K562 (cell line): ENCODE results near the gene TRAPPC8. TPM values are rescaled to one million over a fixed set of nuclear protein-coding genes. Genes with fewer than 3 reads are reported as not detected.

Experiments
- CREBBP ChIP-seq: IDR thresholded peaks from one replicate; pipeline ENCODE4 v1.6.1; 2012; ENCODE audit warnings: low read depth, mild to moderate bottlenecking, control low read depth, inconsistent platforms, low read length
- CREM ChIP-seq: IDR thresholded peaks from 2 replicates; pipeline ENCODE4 v1.6.1; 2014; ENCODE audit warnings: antibody characterized with exemption, low read depth
- ELF2 ChIP-seq: fragments of 250-450 bp; sonication (Bioruptor Pico); IDR thresholded peaks from 2 replicates; pipeline ENCODE4 v1.5.0; 2021; ENCODE audit warnings: mild to moderate bottlenecking
- FOXA3 ChIP-seq, 2 experiments: fragments of 450-650 bp in 1 of 2; sonication (generic) in 1 of 2; formaldehyde crosslinking; IDR thresholded peaks in 1 of 2; conservative IDR thresholded peaks in 1 of 2; 2 replicates each; pipeline versions ENCODE4 v1.4.0 to v1.8.0; 2020 to 2022; ENCODE audit warnings: mild to moderate bottlenecking in 2 of 2, missing genetic modification reagents in 1 of 2
- GABPA ChIP-seq: fragments of 200-800 bp; sonication (Bioruptor generic); conservative IDR thresholded peaks from 2 replicates; pipeline ENCODE4 v1.6.1; 2016; ENCODE audit warnings: low read depth, missing genetic modification characterization, missing compliant biosample characterization
- GTF2A2 ChIP-seq: IDR thresholded peaks from 2 replicates; pipeline ENCODE4 v1.6.1; 2016; ENCODE audit warnings: mild to moderate bottlenecking, missing genetic modification characterization, missing compliant biosample characterization
- HSF4 ChIP-seq: fragments of 250-450 bp; sonication (Bioruptor Pico); IDR thresholded peaks from 2 replicates; pipeline ENCODE4 v2.1.2; 2022; ENCODE audit warnings: mild to moderate bottlenecking, moderate library complexity, borderline replicate concordance
- MEF2A ChIP-seq: IDR thresholded peaks from 2 replicates; pipeline ENCODE4 v1.6.1; 2011; ENCODE audit warnings: low read depth, mild to moderate bottlenecking, low read length, moderate library complexity; ENCODE audit not compliant: control insufficient read depth
- NR3C1 ChIP-seq: sonication (generic); formaldehyde crosslinking; IDR thresholded peaks from 2 replicates; pipeline ENCODE4 v1.8.1; 2022; ENCODE audit warnings: missing genetic modification reagents
- NRF1 ChIP-seq, 2 experiments: fragments of 450-650 bp; IDR thresholded peaks in 1 of 2; conservative IDR thresholded peaks in 1 of 2; 2 replicates each; pipeline ENCODE4 v1.6.1; 2014; ENCODE audit warnings: mild to moderate bottlenecking in 2 of 2
- POLR2AphosphoS2 ChIP-seq: IDR thresholded peaks from 2 replicates; pipeline ENCODE4 v1.6.1; 2012; ENCODE audit warnings: low read length, improper control_type of control experiment
- POLR2G ChIP-seq: fragments of 200-400 bp; formaldehyde crosslinking; IDR thresholded peaks from 2 replicates; pipeline ENCODE4 v1.6.1; 2017; ENCODE audit warnings: low read depth, mild to moderate bottlenecking, antibody characterized with exemption, low read length, moderate library complexity
- POU5F1 ChIP-seq: fragments of 150-350 bp; IDR thresholded peaks from 2 replicates; pipeline ENCODE4 v1.6.1; 2014; ENCODE audit warnings: borderline replicate concordance, low read length, low read depth, mild to moderate bottlenecking; ENCODE audit not compliant: partially characterized antibody
- RHOXF2B ChIP-seq: fragments of 250-450 bp; sonication (Bioruptor Pico); conservative IDR thresholded peaks from 2 replicates; pipeline ENCODE4 v1.5.1; 2021
- SPI1 ChIP-seq: IDR thresholded peaks from 2 replicates; pipeline ENCODE4 v1.6.1; 2011; ENCODE audit warnings: low read depth, low read length, control low read depth, borderline replicate concordance
- SRSF9 ChIP-seq: fragments of 200-400 bp; formaldehyde crosslinking; IDR thresholded peaks from 2 replicates; pipeline ENCODE4 v1.6.1; 2017; ENCODE audit warnings: low read depth, low read length, borderline replicate concordance
- TBL1XR1 ChIP-seq, 2 experiments: IDR thresholded peaks; 2 replicates each; pipeline ENCODE4 v1.6.1; 2012; ENCODE audit warnings: improper control_type of control experiment in 2 of 2, low read length in 2 of 2, mild to moderate bottlenecking in 1 of 2
- ZNF253 ChIP-seq: fragments of 250-450 bp; sonication (Bioruptor Pico); conservative IDR thresholded peaks from 2 replicates; pipeline ENCODE4 v1.6.1; 2021; ENCODE audit warnings: mild to moderate bottlenecking
- ZNF384 ChIP-seq: IDR thresholded peaks from 2 replicates; pipeline ENCODE4 v1.6.1; 2012; ENCODE audit warnings: low read depth, low read length, improper control_type of control experiment
- ZNF586 ChIP-seq: fragments of 450-650 bp; formaldehyde crosslinking; conservative IDR thresholded peaks from 2 replicates; pipeline ENCODE4 v1.4.0; 2020; ENCODE audit warnings: mild to moderate bottlenecking, moderate library complexity
- ZNF695 ChIP-seq: fragments of 450-650 bp; formaldehyde crosslinking; IDR thresholded peaks from 2 replicates; pipeline ENCODE4 v1.4.0; 2020; ENCODE audit warnings: mild to moderate bottlenecking, moderate library complexity
- polyA plus RNA-seq, 8 experiments: library from polyadenylated mRNA; depleted of rRNA in 4 of 8; stranded (reverse) in 5 of 8; unstranded in 3 of 8; fragments of >200 nt; fragmentation: Nextera tagmentation in 2 of 8; fragmentation: Illumina TruSeq in 1 of 8; extraction: Ambion mirVana in 2 of 8; extraction: Trizol in 1 of 8; gene quantifications; 2 replicates each; pipeline versions ENCODE4 v1.2.1 to v1.2.3, GENCODE V29; 2011 to 2014; ENCODE audit warnings: inconsistent platforms in 1 of 8, missing spikeins in 1 of 8
- total RNA-seq, 7 experiments: library from RNA; depleted of rRNA in 6 of 7; stranded (reverse); fragments of >200 nt in 6 of 7; fragmentation: Illumina TruSeq in 2 of 7; extraction: Trizol in 2 of 7; gene quantifications; 2 replicates each; pipeline versions ENCODE4 v1.2.1 to v1.2.3, GENCODE V29; 2011 to 2021; ENCODE audit warnings: low replicate concordance in 1 of 7
- TF ChIP-seq, protein P1 (sequence below): fragments of 450-650 bp; IDR thresholded peaks from 2 replicates; pipeline ENCODE4 v1.6.1; 2016; ENCODE audit warnings: mild to moderate bottlenecking
- TF ChIP-seq, protein P2 (sequence below): fragments of 250-450 bp; sonication (Bioruptor Pico); IDR thresholded peaks from 2 replicates; pipeline ENCODE4 v1.5.1; 2021; ENCODE audit warnings: mild to moderate bottlenecking
- TF ChIP-seq, protein P3 (sequence below): sonication (generic); formaldehyde crosslinking; IDR thresholded peaks from 2 replicates; pipeline ENCODE4 v1.8.0; 2022; ENCODE audit warnings: mild to moderate bottlenecking, missing genetic modification reagents

Gene TRAPPC8
- total and polyA plus RNA-seq, 9 of the 15 experiments (the other 6 are each of a cell fraction or from before 2014, with no cell fraction given): 20.1 to 111 (median 35.6) TPM

DNA sequence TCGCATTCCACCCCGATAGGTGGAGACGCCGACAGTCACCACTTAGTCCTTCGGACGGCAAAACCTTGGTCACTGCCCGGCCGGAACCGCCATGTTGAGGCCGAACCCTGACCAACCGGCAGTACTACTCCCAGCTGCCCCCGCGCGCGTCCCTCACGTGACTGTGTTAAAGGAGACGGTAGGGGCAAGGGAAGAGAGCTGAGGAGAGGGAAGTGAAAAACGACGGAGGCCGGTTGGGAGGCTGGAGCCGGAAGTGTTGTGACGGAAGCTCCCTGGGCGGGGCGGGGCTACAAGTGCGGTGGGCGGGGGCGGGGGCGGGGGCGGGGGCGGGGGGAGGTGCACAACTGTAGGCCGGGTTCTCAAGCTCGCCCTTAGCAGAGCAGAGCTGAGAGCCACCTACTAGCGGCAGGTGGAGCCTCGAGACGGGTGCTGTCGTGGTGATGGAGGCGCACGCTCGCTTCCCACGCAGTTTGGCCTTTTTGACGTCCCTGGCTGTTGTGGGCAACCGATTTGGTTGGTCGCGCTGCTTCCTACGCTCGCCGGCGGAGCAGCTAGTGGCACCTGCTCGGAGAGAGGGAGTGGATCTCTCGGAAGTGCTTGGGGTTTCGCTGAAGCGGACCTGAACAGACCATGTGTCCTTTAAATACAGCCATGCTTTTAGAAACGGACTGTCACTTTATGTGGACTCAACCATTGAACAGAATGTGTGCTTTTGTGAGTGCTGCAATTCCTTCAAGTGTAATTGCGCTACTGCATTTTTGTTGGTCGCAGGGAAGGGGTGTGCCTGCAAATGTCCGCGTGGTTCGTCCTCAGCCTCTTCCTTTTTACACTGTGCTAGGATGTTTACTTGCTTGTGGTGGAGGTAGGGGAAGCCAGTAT is at the start of gene TRAPPC8 (continued):
- TF ChIP-seq, protein P1, sequence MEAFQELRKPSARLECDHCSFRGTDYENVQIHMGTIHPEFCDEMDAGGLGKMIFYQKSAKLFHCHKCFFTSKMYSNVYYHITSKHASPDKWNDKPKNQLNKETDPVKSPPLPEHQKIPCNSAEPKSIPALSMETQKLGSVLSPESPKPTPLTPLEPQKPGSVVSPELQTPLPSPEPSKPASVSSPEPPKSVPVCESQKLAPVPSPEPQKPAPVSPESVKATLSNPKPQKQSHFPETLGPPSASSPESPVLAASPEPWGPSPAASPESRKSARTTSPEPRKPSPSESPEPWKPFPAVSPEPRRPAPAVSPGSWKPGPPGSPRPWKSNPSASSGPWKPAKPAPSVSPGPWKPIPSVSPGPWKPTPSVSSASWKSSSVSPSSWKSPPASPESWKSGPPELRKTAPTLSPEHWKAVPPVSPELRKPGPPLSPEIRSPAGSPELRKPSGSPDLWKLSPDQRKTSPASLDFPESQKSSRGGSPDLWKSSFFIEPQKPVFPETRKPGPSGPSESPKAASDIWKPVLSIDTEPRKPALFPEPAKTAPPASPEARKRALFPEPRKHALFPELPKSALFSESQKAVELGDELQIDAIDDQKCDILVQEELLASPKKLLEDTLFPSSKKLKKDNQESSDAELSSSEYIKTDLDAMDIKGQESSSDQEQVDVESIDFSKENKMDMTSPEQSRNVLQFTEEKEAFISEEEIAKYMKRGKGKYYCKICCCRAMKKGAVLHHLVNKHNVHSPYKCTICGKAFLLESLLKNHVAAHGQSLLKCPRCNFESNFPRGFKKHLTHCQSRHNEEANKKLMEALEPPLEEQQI: peak; percentile 75; the same call in 1 of the 2 replicates
- TF ChIP-seq SRSF9: no peak
- TF ChIP-seq RHOXF2B (CRISPR knock-in tag): no peak
- TF ChIP-seq NR3C1: no peak
- no peak for TF ChIP-seq CREBBP
- peak; percentile 91 for TF ChIP-seq GABPA (tag)
- no peak for TF ChIP-seq HSF4 (CRISPR knock-in tag)
- TF ChIP-seq, protein P2, sequence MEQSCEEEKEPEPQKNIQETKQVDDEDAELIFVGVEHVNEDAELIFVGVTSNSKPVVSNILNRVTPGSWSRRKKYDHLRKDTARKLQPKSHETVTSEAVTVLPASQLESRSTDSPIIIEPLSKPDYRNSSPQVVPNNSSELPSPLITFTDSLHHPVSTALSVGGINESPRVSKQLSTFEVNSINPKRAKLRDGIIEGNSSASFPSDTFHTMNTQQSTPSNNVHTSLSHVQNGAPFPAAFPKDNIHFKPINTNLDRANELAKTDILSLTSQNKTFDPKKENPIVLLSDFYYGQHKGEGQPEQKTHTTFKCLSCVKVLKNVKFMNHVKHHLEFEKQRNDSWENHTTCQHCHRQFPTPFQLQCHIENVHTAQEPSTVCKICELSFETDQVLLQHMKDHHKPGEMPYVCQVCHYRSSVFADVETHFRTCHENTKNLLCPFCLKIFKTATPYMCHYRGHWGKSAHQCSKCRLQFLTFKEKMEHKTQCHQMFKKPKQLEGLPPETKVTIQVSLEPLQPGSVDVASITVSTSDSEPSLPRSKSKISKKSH: no peak
- peak; percentile 10 to 47; a peak in 1 of 4 replicates for TF ChIP-seq FOXA3 (CRISPR knock-in tag; conservative IDR thresholded peaks at IDR 0.05 in 1 of 2, IDR thresholded peaks at IDR 0.05 in 1 of 2)
- TF ChIP-seq, protein P3, sequence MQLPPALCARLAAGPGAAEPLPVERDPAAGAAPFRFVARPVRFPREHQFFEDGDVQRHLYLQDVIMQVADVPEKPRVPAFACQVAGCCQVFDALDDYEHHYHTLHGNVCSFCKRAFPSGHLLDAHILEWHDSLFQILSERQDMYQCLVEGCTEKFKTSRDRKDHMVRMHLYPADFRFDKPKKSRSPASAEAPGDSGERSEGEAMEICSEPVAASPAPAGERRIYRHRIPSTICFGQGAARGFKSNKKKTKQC (CRISPR knock-in tag): peak; percentile 57; the same call in 1 of the 2 replicates
- peak; percentile 33; the same call in 1 of the 2 replicates for TF ChIP-seq GTF2A2 (tag)
- peak; percentile 81 for TF ChIP-seq POU5F1
- TF ChIP-seq ELF2 (CRISPR knock-in tag): peak; percentile 64; the same call in 1 of the 2 replicates
- no peak for TF ChIP-seq ZNF253 (CRISPR knock-in tag)
- TF ChIP-seq ZNF586 (CRISPR knock-in tag): no peak
- TF ChIP-seq TBL1XR1 (IDR thresholded peaks at IDR 0.05; ENCODE audit: low read length in 2 of 2): 0 out of 4 replicates have a peak, but pooled peaks of 1 of the 2 experiments have one; percentile 58
- TF ChIP-seq MEF2A: peak; percentile 54; the same call in 1 of the 2 replicates
- peak; percentile 4 for TF ChIP-seq ZNF384
- peak; percentile 60 to 72; a peak in 3 of 4 replicates for TF ChIP-seq NRF1 (conservative IDR thresholded peaks at IDR 0.05 in 1 of 2, IDR thresholded peaks at IDR 0.05 in 1 of 2)
- TF ChIP-seq ZNF695 (CRISPR knock-in tag): 0 out of 2 replicates have a peak, but pooled peaks have one; percentile 48
- 0 out of 2 replicates have a peak, but pooled peaks have one; percentile 38 for TF ChIP-seq POLR2AphosphoS2
- TF ChIP-seq POLR2G: peak; percentile 99
- peak; percentile 53; the same call in 1 of the 2 replicates for TF ChIP-seq CREM
- peak; percentile 93 for TF ChIP-seq SPI1
